GM13976 (cell line): Measurements from ENCODE around the gene RBM5.

Experiments
- DNase-seq: peaks from one replicate; pipeline ENCODE4 v3.0.0; 2012; ENCODE audit warnings: low spot score
- CTCF ChIP-seq: IDR thresholded peaks from 2 replicates; pipeline ENCODE4 v1.5.1; 2012; ENCODE audit warnings: borderline replicate concordance, mild to moderate bottlenecking; ENCODE audit not compliant: insufficient read depth; ENCODE audit errors: extremely low read depth, missing control alignments, control extremely low read depth
- in situ Hi-C: fragments of 300-500 bp; cut with MboI; formaldehyde crosslinking; loops from one replicate; pipeline ENCODE4 v1.12.0; 2022; ENCODE audit warnings: low sequenced_read_pairs, mixed read lengths, inconsistent platforms; ENCODE audit not compliant: unreplicated experiment

RBM5 gene

DNA sequence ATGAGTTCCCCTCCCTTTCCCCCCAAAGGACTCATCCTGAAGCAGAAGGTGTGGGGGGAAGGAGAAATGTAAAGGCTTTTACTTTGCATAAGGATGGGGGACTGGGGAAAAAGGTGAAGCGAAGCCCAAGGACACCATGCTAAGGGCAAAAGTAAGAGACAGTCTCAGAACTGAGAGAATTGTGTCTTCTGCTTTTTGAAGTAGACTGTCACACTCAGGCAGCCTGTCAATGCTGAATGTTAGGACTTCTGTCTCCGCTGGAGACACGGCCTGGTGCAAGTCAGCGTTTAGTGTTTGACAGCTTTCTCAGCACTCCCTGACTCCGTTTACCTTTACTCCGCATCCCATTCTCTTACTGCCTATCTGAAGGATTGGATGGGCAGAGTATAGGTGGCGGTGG lies 13.8 kb downstream of the RBM5 start:
- no peak for DNase-seq
- in situ Hi-C loops = no loop called here
- TF ChIP-seq CTCF = no peak

- in situ Hi-C loops = no loop called here
- TF ChIP-seq CTCF = no peak
- DNase-seq = no peak
These were observed 23.0 kb downstream of the RBM5 start for GRCh38 chr3:50111757-50112156.

- no peak for TF ChIP-seq CTCF
- DNase-seq = no peak
- in situ Hi-C loops = no loop called here
These were observed 23.7 kb downstream of the RBM5 start for GRCh38 chr3:50112462-50112861.

GRCh38 chr3:50117120-50117519 lies 28.4 kb downstream of the RBM5 start:
- in situ Hi-C loops = no loop called here
- DNase-seq = no peak
- no peak for TF ChIP-seq CTCF

- in situ Hi-C loops = no loop called here
- TF ChIP-seq CTCF = no peak
- no peak for DNase-seq
These were observed 29.5 kb downstream of the RBM5 start for GRCh38 chr3:50118237-50118636.

DNA sequence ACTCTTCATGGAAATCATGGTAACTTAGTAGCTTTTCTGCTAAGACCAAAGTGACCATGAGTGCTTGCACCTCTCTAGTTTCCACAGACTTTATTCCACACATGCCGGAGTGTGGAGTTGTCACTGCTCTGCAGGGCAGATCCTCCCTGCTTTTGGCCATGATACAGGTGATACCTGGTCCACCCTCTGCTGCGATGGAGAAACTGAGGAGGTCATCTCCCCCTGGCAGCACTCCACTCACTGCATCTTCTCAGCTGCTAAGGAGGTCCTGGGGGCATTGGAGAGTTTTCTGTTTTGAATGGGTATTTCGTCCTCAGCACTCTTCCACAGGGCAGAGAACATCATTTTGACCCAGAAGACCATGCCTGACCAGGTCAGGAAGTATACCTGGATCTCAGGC lies 31.1 kb downstream of the RBM5 start:
- DNase-seq = no peak
- TF ChIP-seq CTCF = no peak
- in situ Hi-C loops = no loop called here
